Natural killer cell (primary cell): ENCODE data around the gene NHSL2. TPM values are rescaled to one million over a fixed set of nuclear protein-coding genes. Genes with fewer than 3 reads are reported as not detected.

ENCODE experiments used
- ATAC-seq, 3 donors: fragments of 150-1000 bp in 2 of 3; fragments of 200-7000 bp in 1 of 3; cut with Tn5 transposase; 1 replicate in 1 of 3; 2 replicates in 2 of 3; pipeline ENCODE4 v1.10.0; 2021; ENCODE audit warnings: mild to moderate bottlenecking in 2 of 3, moderate library complexity in 2 of 3
- DNase-seq, 2 donors: peaks; one replicate each; pipeline versions ENCODE4 v3.0.0 to v3.0.0-alpha.2; 2013 to 2021; ENCODE audit warnings: mixed read lengths in 1 of 2
- H3K27ac ChIP-seq: one replicate; pipeline ENCODE4 v1.5.1; 2013; ENCODE audit warnings: mild to moderate bottlenecking, low read length
- H3K27me3 ChIP-seq: one replicate; pipeline ENCODE4 v1.6.1; 2013; ENCODE audit warnings: low read length; ENCODE audit not compliant: control insufficient read depth, insufficient read depth
- H3K36me3 ChIP-seq: one replicate; pipeline ENCODE4 v1.6.1; 2013; ENCODE audit warnings: low read length; ENCODE audit not compliant: control insufficient read depth, insufficient read depth
- H3K4me1 ChIP-seq: one replicate; pipeline ENCODE4 v1.6.1; 2013; ENCODE audit warnings: low read length; ENCODE audit not compliant: control insufficient read depth, insufficient read depth
- H3K4me3 ChIP-seq: one replicate; pipeline ENCODE4 v1.5.1; 2013; ENCODE audit warnings: low read length
- H3K9me3 ChIP-seq: one replicate; pipeline ENCODE4 v1.6.1; 2013; ENCODE audit warnings: low read length; ENCODE audit not compliant: control insufficient read depth, insufficient read depth
- H3K27ac Mint-ChIP-seq, 2 donors: one replicate each; pipeline ENCODE4 v1.8.0; 2022; ENCODE audit warnings: mild to moderate bottlenecking in 2 of 2, mixed read lengths in 2 of 2, moderate library complexity in 1 of 2
- H3K27me3 Mint-ChIP-seq, 2 donors: one replicate each; pipeline ENCODE4 v1.8.0; 2022; ENCODE audit warnings: low read depth in 2 of 2, mixed read lengths in 2 of 2
- H3K36me3 Mint-ChIP-seq: one replicate; pipeline ENCODE4 v1.8.0; 2022; ENCODE audit warnings: mixed read lengths
- H3K4me1 Mint-ChIP-seq, 2 donors: one replicate each; pipeline ENCODE4 v1.8.0; 2022; ENCODE audit warnings: mixed read lengths in 2 of 2
- H3K4me3 Mint-ChIP-seq: one replicate; pipeline ENCODE4 v1.8.0; 2022; ENCODE audit warnings: mild to moderate bottlenecking, moderate library complexity, mixed read lengths
- H3K9me3 Mint-ChIP-seq, 2 donors: one replicate each; pipeline ENCODE4 v1.8.0; 2022; ENCODE audit warnings: mixed read lengths in 2 of 2
- CTCF ChIP-seq: fragments of 200-600 bp; IDR thresholded peaks from one replicate; pipeline ENCODE4 v1.8.0; 2022; ENCODE audit warnings: antibody characterized with exemption
- WGBS: methylation state at CpG from one replicate; pipeline ENCODE4 v1.1.7; 2013; ENCODE audit warnings: missing lambda C conversion rate; ENCODE audit not compliant: insufficient coverage; 5-methylcytosine and 5-hydroxymethylcytosine counted together
- intact Hi-C: fragments of 100-400 bp; cut with micrococcal nuclease; formaldehyde crosslinking; loops from one replicate; pipeline ENCODE4 v1.14.2; 2022
- total RNA-seq, 4 donors: library from RNA; stranded (reverse); fragments of 120-200 nt in 1 of 4; gene quantifications; one replicate each; pipeline versions ENCODE4 v1.2.3 to v1.2.4, GENCODE V29; 2013 to 2022

NHSL2 gene
- total RNA-seq, 3 donors from 2014 or later (not counting 1 experiment from before 2014, with no cell fraction given): 15.0 to 32.5 (median 30.8) TPM

- H3K9me3 ChIP-seq: no peaks in the 10 kb centered on the region
- H3K4me3 ChIP-seq: no peak overlapping the region
- H3K4me1 ChIP-seq: no peaks in the 10 kb centered on the region
- H3K9me3 Mint-ChIP-seq: no peaks in the 10 kb centered on the region
- no peaks in the 10 kb centered on the region for H3K27me3 ChIP-seq
- ATAC-seq (no peak), DNase-seq (no peak)
- no peaks in the 10 kb centered on the region for H3K36me3 Mint-ChIP-seq
- no peak overlapping the region for H3K27ac Mint-ChIP-seq
- intact Hi-C loops: no loop called here
- peaks cover 0 to 3% of the 10 kb centered on the region in 2 donors for H3K27me3 Mint-ChIP-seq
- H3K36me3 ChIP-seq: no peaks in the 10 kb centered on the region
- H3K27ac ChIP-seq: no peak overlapping the region
- H3K4me1 Mint-ChIP-seq: no peaks in the 10 kb centered on the region
- TF ChIP-seq CTCF: no peak
- no peak overlapping the region for H3K4me3 Mint-ChIP-seq
Observed at GRCh38 chrX:71953391-71953790, 42.7 kb downstream of the NHSL2 start.

- Histone ChIP-seq H3K9me3 (no peaks in the 10 kb centered on the region), H3K27ac (no peak overlapping the region), H3K4me1 (no peaks in the 10 kb centered on the region), H3K27me3 (no peaks in the 10 kb centered on the region), H3K4me3 (no peak overlapping the region), H3K36me3 (no peaks in the 10 kb centered on the region)
- H3K4me3 Mint-ChIP-seq: no peak overlapping the region
- DNase-seq: no peak
- ATAC-seq: no peak
- no peak for TF ChIP-seq CTCF
- no peaks in the 10 kb centered on the region for H3K4me1 Mint-ChIP-seq
- H3K27me3 Mint-ChIP-seq: peaks cover 0 to 3% of the 10 kb centered on the region in 2 donors
- no peaks in the 10 kb centered on the region for H3K36me3 Mint-ChIP-seq
- intact Hi-C loops: no loop called here
- 86% methylated on average over 2 of the region's 2 CpGs for WGBS
- no peaks in the 10 kb centered on the region for H3K9me3 Mint-ChIP-seq
- H3K27ac Mint-ChIP-seq: no peak overlapping the region
Observed at GRCh38 chrX:71953946-71954345, 43.3 kb downstream of the NHSL2 start.

GRCh38 chrX:71954458-71954857 lies 43.8 kb downstream of the NHSL2 start:
- Histone ChIP-seq H3K4me1 (no peaks in the 10 kb centered on the region), H3K9me3 (no peaks in the 10 kb centered on the region), H3K4me3 (no peak overlapping the region), H3K27ac (no peak overlapping the region), H3K27me3 (no peaks in the 10 kb centered on the region), H3K36me3 (no peaks in the 10 kb centered on the region)
- no peak for TF ChIP-seq CTCF
- ATAC-seq: no peak
- no peak for DNase-seq
- peak overlapping the region in 1 of 2 donors; percentile 44 for H3K27ac Mint-ChIP-seq
- no peaks in the 10 kb centered on the region for H3K27me3 Mint-ChIP-seq
- H3K4me3 Mint-ChIP-seq: no peak overlapping the region
- intact Hi-C loops: no loop called here
- 67% methylated on average over 2 of the region's 2 CpGs for WGBS
- H3K36me3 Mint-ChIP-seq: no peaks in the 10 kb centered on the region
- no peaks in the 10 kb centered on the region for H3K4me1 Mint-ChIP-seq
- no peaks in the 10 kb centered on the region for H3K9me3 Mint-ChIP-seq

- no peaks in the 10 kb centered on the region for H3K9me3 Mint-ChIP-seq
- H3K4me3 ChIP-seq: no peak overlapping the region
- H3K4me1 Mint-ChIP-seq: no peaks in the 10 kb centered on the region
- H3K36me3 ChIP-seq: no peaks in the 10 kb centered on the region
- no peaks in the 10 kb centered on the region for H3K27me3 Mint-ChIP-seq
- H3K4me3 Mint-ChIP-seq: no peak overlapping the region
- no peak for TF ChIP-seq CTCF
- H3K27ac Mint-ChIP-seq: no peak overlapping the region
- H3K27me3 ChIP-seq: no peaks in the 10 kb centered on the region
- no peak for DNase-seq
- H3K4me1 ChIP-seq: no peaks in the 10 kb centered on the region
- no peak overlapping the region for H3K27ac ChIP-seq
- WGBS: 97% methylated on average over 6 of the region's 7 CpGs
- no peak for ATAC-seq
- H3K9me3 ChIP-seq: no peaks in the 10 kb centered on the region
- H3K36me3 Mint-ChIP-seq: no peaks in the 10 kb centered on the region
- intact Hi-C loops: no loop called here
Observed at GRCh38 chrX:71955530-71956120, 45.0 kb downstream of the NHSL2 start.
